ENCODE measurements around the gene TUBB2A.
"Not testable (repeated sequence)": the region's sequence is repeated elsewhere in the genome, so short reads cannot be mapped to it uniquely, and the experiment has no call there.

TUBB2A gene

DNA sequence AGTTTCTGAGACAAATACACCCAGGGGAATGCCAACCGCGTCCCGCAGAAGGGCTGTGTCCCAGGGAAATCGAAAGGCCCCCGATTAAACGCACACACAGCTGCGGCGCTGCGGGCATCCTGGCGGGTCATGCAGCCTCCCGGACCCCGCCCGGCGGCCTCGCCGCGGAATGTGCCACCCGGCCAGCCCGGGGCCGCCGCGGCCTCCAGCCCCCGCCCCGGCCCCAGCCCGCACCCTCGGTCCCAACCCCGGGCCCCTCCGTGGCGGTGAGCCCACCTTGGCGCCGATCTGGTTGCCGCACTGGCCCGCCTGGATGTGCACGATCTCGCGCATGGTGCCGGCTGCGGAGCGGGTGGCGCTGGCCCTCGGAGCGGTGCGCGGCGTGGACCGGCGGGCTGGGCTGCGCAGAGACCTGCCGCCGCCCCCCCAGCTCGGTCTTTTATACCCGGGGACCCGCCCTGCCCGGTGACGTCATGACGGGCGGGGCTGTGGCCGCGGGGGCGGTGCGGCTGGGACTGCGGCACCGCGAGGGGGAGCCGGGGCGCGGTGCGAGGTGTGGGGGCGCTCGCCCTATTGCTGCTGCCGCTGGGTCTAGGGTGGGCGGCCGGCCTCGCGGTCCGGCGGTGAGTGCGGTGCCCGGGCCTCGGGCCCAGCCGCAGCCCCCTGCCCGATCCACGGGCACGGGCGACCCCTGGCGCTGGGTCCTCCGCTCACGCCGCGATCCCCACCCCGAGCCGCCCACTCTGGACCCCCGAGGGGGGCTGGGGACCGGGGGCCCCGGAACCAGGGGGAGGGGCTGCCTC, at the start of gene TUBB2A:
Gene TUBB2A (minus strand): TSS at position 414 of the 803 bp plus-strand sequence. CDS start 81 bp downstream, at position 333.
- no peak for DNase-seq (ENCODE audit: low read depth, low spot score)

DNA sequence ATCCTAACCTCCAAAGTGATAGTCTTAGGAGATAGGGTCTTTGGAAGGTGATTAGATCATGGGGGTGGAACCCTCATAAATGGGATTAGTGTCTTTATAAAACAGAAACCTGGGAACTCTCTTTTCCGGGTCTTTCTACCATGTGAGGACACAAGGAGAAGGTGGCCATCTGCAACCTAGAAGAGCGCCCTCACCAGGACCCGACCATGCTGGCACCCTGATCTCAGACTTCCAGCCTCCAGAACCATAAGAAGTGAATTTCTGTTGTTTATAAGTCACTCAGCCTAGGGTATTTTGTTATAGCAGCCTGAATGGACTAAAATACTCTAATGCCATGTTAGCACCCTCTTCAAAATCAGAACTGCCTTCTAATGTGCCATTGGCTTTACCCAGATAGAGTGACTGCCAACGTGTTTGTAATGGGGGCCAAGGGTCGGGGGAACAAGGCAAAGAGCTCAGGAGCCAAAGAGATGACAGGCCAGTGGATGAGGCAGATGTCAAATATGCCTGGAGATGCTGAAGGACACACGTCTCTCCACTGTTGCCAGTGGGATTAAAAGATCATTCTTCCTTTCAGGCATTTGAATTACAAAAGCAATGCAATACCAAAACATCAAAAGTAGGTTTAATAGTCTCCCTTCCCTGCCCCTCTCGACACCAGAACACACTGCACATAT, 49.1 kb upstream of the TUBB2A start:
- DNase-seq (ENCODE audit: low read depth, low spot score), result no peak

DNA sequence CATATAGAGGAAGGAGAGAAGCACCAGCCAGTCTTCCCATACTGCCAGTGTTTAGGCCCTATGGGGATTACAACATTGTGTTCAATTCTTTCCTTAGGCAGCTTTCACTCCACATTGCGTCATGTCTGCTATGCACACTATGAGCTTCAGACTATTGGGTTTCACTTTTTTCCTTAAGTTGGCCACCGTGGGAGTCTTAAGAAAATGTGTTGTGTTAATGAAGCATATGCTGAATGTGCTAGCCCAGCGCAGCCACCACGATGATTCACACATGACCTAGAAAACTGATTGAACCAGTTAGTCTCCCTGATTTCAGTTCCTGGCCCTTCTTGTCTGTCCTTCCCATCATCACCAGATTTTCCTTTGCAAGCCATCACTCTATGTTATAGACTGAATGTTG, 48.6 kb upstream of the TUBB2A start:
- no peak for DNase-seq (ENCODE audit: low read depth, low spot score)

DNA sequence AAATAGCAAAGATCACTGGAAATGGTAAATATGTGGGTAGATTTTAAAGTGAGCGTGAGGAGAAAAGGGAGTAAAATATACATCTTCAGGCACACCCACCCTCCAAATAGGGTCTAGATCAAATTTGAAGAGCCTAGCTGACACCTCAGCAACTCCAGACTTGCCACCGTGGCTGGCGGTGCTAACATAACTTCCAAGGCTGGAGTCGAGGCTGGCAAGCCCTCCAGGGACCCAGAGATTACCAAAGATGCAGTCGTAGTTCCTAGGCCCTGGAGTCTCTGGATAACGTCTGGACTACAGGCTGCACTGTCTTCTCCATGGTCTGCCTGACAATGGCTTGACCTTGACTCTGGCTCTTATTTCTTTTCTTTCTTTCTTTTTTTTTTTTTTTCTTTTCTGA, 47.6 kb upstream of the TUBB2A start:
- no peak for DNase-seq (ENCODE audit: low read depth, low spot score)

DNA sequence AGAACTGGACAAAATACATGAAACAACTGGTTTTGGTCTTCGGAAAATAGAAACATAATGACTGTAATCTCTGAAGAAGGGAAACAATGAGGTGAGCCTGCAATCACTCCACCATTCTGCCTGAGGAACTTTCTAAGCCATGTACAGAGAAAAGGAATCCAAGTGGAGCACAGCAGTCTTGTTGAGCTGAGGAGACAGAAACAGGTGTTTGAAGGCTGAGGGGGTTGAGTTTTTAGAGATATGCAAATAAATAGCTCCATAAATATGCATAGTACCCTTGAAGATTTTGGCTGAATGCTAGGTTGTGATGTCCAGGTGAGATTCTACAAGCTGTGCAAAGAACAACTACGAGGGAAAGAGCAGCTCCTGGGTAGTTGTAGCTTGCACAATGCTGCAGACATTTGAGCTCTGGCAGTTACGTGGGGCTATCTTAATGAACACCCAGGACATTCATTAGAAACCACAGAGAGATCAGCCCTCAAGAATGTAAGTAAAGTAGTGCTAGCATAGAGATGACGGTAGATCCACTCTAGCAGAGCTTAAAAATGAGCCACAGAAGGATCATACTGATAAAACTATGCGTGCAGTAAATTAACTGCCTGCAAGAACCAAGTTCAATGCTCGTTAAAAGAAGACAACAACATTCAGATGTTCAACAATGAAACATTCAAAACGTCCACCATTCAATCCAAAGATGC, 45.8 kb upstream of the TUBB2A start:
- DNase-seq (ENCODE audit: low read depth, low spot score), result no peak

DNA sequence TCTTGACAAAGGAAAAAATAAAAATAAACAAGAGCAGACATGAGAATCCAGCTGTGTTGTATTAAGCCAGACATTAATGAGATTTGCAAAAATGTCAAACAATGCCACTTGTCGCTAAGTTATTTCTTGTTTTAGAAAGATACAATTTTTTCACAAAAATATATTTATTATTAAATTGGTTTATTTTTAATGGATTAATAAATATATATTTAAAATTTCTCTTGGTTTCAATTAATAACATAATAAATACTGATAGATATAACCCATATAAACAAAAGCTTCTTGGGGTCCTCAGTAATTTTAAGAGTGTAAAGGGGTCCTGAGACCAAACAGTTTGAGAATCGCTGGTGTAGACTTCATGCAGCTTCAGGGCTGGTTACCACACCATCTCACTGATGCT, 44.0 kb upstream of the TUBB2A start:
- DNase-seq (ENCODE audit: low read depth, low spot score), result no peak

DNA sequence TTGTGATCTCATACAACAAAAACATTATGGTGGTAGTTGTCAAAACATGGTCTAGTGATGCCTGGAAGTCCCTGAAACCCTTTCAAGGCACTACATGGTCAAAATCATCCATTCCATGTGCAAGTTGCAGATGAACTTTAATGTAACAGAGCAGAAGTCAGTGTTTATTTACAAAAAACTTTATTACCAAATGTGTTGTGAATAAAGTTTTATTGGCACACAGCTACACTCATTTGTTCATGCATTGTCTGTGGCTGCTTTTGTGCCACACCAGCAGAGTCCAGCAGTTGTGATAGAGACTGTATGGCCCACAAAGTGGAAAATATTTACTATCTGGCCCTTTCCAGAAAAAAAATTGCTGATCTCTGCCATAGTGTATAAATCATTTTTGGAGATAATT, 43.3 kb upstream of the TUBB2A start:
- DNase-seq (ENCODE audit: low read depth, low spot score), result no peak

DNA sequence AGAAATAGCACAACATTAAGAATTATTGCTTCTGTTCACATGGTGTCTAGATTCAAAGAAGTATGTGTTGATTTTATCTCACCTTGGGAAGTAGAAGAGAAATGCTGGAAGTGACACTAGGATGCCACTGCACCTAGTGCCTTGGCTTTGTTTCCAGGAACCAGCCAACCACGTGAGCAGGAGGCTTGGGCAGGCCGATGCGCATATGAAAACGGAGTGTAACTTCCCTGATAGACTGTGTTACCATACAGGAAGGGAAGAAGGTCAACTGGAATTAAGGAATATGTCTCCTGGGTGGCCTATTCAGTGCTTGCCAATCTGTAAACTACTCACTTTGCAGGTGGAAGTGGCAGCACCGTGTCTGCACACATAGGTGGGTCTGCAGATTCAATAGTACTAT, 42.0 kb upstream of the TUBB2A start:
- DNase-seq (ENCODE audit: low read depth, low spot score), result no peak

DNA sequence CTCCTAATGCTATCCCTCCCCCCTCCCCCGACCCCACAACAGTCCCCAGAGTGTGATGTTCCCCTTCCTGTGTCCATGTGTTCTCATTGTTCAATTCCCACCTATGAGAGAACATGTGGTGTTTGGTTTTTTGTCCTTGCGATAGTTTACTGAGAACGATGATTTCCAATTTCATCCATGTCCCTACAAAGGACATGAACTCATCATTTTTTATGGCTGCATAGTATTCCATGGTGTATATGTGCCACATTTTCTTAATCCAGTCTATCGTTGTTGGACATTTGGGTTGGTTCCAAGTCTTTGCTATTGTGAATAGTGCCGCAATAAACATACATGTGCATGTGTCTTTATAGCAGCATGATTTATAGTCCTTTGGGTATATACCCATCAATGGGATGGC, 40.4 kb upstream of the TUBB2A start:
- not testable (repeated sequence) for DNase-seq (ENCODE audit: low read depth, low spot score)

DNA sequence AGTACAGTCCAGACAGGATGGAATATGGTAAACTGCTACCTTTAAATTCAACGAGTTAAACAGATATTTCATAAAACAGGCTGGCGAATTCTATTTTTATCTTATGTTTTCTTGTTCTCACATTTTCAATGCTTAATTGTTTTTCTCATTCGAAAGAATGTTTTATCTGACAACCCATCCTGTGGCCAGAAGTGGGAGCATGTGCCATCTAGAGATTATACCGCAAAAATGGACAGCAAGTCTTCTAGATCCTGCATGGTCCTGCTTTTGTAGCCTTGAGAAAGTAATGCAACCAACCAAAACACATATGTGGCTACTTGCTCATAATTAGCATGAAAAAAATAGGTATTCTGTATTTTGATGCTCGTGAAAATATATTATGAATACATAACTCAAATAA, 39.4 kb upstream of the TUBB2A start:
- DNase-seq (ENCODE audit: low read depth, low spot score), result no peak

DNA sequence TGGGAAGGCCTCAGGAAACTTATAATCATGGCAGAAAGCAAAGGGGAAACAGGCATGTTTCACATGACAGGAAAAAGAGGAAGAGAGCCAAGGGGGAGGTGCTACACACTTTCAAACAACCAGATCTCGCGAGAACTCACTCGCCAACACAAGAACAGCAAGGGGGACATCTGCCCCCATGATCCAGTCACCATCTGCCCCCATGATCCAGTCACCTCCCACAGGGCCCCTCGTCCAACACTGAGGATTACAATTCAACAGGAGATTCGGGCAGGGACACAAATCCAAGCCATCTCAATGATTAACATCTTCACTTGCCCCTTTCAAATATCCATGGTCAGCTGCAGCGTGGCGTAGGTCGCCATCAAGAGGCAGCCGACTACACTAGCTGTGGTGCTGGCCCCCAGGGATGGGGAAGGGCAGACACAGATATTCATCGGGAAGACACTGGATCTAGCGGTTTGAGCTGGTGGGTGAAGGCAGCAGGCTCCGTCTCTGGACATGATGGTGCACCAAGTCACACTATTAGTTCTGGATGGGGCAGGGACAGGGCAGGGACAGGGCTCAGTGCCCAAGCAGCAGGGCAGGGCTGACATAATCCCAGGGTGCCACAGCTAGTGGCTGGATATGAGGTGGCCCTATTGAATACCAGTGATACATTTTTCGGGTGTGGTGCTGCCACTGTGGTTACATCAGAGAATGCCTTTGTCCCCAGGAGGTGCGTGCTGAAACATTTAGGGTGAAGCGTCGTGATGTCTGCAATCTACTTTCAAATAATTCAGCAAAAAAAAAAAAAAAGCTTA, 38.6 kb upstream of the TUBB2A start:
- DNase-seq (ENCODE audit: low read depth, low spot score), result no peak

DNA sequence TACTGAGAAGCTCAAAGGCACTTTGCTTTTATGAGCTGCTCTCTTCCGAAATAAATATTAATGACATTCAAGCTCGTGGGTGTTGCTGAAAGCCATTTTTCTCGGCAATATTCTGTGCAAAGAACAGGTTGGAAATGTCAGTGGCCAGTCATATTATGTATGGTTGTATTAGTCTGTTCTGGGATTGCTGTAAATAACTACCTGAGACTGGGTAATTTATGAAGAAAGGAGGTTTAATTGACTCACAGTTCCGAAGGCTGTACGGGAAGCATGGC, 38.0 kb upstream of the TUBB2A start:
- DNase-seq (ENCODE audit: low read depth, low spot score), result no peak

DNA sequence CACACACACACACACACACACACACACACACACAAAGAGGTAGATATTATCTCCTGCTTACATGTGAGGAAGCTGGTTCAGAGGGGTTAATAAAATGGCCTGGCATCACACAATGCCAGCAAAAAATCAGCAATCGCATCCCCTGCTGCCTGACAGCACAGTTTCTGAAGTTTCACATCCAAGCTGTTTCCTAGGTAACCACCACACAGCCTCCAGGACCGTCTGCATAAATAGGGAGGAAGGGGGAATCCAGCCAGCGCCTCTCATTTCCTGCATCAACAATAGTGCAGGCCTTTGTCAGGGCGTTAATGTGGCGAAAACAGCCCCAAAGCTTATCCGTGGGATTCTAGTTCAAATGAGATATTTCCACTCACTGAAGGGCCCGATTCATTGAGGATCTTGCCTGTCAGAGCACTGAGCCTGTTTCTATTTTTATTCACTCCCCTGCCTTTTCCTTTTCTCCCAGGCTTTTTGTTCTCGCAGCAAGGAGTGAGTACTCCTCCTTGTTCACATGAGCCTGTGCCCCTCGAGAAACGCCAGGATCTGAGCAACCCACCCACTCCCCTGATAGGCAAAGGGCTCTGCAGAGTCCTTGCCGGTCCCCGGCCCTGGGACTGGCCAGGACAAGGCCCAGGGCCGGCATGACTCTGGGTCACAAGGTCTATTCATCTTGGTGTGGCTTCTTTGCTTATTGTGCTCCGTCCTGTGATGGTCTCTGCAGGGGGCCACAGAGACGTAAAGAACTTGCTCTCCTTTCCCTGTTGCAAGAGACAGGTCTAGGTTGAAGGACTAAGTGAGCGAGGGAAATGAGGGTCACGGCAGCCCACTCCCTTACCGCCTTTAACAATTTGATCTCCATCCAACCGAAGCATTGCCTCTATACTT, 37.4 kb upstream of the TUBB2A start:
- no peak for DNase-seq (ENCODE audit: low read depth, low spot score)

DNA sequence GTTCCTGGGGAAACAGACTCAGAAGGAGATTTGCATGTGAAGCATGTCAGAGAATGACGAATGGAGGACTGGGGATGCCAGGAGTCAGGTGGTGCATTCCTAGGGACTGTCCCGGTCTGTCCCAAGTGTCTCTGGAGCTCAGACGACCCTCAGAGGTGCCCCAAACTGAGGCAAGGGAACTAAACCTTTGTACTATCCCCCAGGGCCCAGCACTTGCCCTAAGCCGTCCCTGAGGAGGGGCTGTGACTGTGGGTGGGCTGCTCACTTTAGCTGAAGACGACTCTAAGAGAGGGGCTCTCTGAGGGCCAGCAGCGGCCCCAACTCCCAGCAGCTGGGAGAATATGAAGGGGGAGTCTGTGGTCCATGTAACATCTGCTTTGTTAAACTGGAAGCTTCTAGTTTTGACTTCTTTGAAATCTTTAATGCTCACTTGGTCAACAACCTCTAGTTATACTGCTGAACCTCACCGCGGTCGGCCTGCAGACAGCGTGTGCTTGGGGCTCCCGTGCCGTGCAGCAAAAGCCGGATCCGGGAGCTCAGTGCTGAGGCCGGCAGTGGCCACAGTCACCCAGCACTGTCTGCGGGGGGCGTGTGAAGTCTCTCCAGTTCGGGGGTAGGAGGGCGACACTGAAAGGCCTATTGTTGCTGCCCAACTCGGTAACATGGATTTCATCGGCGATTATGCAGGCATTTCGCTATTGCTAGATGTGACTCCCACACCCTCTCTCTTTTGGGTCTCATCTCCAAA, 35.9 kb upstream of the TUBB2A start:
- no peak for DNase-seq (ENCODE audit: low read depth, low spot score)

DNA sequence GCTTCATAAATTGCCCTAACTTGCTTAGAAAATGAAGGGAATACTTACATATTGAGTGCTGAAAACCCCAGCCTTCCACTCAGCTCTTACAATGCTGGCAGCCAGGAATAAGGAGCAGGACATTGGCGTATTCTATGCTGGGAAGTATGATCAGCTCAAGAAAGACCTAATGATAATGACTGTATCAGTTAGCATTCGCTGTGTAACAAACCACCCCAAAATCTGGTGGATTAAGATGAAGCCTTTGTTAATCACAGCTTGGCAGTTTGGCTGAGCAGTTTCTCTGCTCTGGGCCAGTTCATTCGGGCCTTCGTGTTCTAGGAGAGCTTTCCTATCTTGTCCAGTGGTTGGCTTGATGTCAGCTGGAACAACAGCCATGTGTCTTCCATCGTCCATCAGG, 33.4 kb upstream of the TUBB2A start:
- DNase-seq (ENCODE audit: low read depth, low spot score), result no peak

DNA sequence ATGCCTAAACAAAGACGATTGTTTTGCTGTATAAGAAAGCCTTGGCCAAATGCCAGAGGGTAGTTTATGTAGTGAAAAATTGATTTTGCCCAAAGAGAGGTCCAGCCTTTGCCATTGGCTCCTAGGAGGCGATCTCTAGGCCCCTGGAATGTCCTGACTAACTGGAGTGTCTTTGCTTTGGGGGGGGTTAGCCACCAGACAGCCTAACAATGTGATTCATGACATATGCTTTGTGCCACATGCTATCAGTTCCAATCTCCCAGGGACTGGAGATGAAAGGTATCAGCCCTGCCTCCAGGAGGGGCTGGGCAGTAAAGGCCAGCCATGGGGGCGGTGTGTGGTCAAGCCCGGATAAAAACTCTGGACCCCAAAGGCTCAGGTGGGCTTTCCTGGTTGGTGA, 32.7 kb upstream of the TUBB2A start:
- DNase-seq (ENCODE audit: low read depth, low spot score), result no peak

DNA sequence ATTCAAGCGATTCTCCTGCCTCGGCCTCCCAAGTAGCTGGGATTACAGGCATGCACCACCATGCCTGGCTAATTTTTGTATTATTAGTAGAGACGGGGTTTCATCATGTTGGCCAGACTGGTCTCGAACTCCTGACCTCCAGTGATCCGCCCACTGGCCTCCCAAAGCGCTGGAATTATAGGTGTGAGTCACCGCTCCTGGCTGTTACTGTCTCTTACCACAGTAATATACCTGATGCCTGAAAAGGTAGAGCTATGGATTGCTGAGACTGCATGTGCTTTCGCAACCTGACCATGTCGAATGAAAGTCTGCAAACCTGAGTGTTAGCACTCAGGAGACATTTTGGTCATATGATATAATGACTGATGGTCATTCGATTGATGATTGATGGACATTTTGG, 31.8 kb upstream of the TUBB2A start:
- DNase-seq (ENCODE audit: low read depth, low spot score), result not testable (repeated sequence)

DNA sequence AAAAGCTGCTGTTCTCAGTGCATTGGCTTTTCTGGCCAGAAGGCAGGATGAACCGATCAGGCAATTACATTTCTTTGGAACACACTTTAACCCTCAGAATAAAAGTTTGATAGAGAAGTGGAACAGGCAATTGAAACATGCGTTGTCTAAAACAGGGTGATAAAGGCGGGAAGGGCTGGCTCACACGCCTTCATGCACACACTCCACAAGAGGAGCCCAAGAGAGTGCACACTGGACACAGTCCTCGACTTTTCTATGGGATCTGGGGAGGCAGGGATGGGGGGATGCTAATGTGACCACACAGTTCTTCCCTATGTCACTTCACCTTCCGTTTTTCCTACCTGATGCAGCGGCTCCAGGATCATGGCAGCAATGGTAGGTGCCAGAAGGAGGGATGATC, 30.9 kb upstream of the TUBB2A start:
- DNase-seq (ENCODE audit: low read depth, low spot score), result no peak

DNA sequence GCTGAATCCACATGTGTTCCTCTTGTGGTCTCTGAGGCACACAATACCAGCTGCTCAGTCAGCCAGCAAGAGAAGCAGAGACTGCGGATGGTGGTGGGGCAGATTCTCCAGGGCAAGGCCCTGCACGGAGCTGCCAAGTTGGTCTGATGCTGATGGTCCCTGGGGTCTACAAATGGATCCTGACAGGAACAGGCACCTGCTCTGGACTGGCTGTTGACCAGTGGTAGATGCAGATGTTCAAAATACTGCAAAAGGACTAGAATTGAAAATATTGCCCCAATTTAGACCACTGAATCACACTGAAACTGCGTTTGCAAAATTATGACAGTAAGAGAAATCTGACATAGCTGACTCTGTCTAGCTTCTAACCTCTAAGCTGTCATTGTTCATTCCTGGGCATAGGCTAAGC, 29.6 kb upstream of the TUBB2A start:
- no peak for DNase-seq (ENCODE audit: low read depth, low spot score)

DNA sequence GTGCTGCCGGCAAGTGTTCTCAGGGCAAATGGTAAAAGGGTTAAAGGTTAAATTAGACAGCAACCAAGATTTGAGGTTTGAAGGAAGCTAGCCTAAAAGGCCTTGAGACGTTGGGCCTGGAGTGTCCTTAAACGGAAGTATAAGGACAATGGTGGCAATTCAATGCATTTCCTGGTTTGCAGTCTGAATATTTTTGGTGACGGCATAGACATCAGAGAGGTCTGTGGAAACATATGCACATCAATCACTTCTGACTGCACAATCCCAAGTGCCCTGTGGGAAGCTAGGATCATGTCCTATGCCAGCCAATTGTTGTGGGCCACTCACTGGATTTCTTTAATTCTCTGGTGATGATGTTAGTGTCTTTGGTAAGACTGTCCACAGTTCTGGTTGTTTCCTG, 25.7 kb upstream of the TUBB2A start:
- DNase-seq (ENCODE audit: low read depth, low spot score), result no peak

Data from brain pericyte (primary cell).